Astrocyte (in vitro differentiated cells and primary cell): ENCODE results near the gene SLC9A6. TPM values are rescaled to one million over a fixed set of nuclear protein-coding genes. Genes with fewer than 3 reads are reported as not detected.

ENCODE experiments used
- DNase-seq: peaks from one replicate; pipeline ENCODE4 v3.0.0-alpha.2; 2010; ENCODE audit warnings: low read depth
- FAIRE-seq: peaks from 2 replicates; lab custom pipeline; 2011; peaks lifted over from hg19 to GRCh38; lab: Jason Lieb, UNC
- H2AFZ ChIP-seq: 2 replicates; pipeline ENCODE4 v1.6.0; 2012; ENCODE audit warnings: low read depth, low read length, inconsistent platforms
- H3K27ac ChIP-seq: 2 replicates; pipeline ENCODE4 v1.5.1; 2011; ENCODE audit warnings: low read depth, low read length, inconsistent platforms
- H3K27me3 ChIP-seq: 2 replicates; pipeline ENCODE4 v1.6.0; 2011; ENCODE audit warnings: low read length, inconsistent platforms; ENCODE audit not compliant: insufficient read depth
- H3K36me3 ChIP-seq: 2 replicates; pipeline ENCODE4 v1.5.1; 2011; ENCODE audit warnings: low read length, inconsistent platforms; ENCODE audit not compliant: insufficient read depth
- H3K4me1 ChIP-seq: 2 replicates; pipeline ENCODE4 v1.5.1; 2011; ENCODE audit warnings: low read length, inconsistent platforms; ENCODE audit not compliant: insufficient read depth
- H3K4me2 ChIP-seq: 2 replicates; pipeline ENCODE4 v1.6.0; 2012; ENCODE audit warnings: low read length, inconsistent platforms
- H3K4me3 ChIP-seq: 2 replicates; pipeline ENCODE4 v1.5.1; 2011; ENCODE audit warnings: low read depth, mild to moderate bottlenecking, low read length, inconsistent platforms; ENCODE audit not compliant: insufficient read depth
- H3K79me2 ChIP-seq: 2 replicates; pipeline ENCODE4 v1.6.0; 2012; ENCODE audit warnings: mild to moderate bottlenecking, low read length, inconsistent platforms; ENCODE audit not compliant: insufficient read depth
- H3K9ac ChIP-seq: 2 replicates; pipeline ENCODE4 v1.6.0; 2012; ENCODE audit warnings: mild to moderate bottlenecking, low read length, inconsistent platforms
- H3K9me3 ChIP-seq: 2 replicates; pipeline ENCODE4 v1.5.1; 2012; ENCODE audit warnings: low read depth, mild to moderate bottlenecking, low read length, inconsistent platforms; ENCODE audit not compliant: insufficient read depth
- H4K20me1 ChIP-seq: 2 replicates; pipeline ENCODE4 v1.6.0; 2012; ENCODE audit warnings: low read length, inconsistent platforms; ENCODE audit not compliant: insufficient read depth
- H3K27ac Mint-ChIP-seq: one replicate; pipeline ENCODE4 v1.8.0; 2021; ENCODE audit warnings: mild to moderate bottlenecking, mixed read lengths; ENCODE audit not compliant: unreplicated experiment
- H3K27me3 Mint-ChIP-seq: one replicate; pipeline ENCODE4 v1.8.0; 2021; ENCODE audit warnings: low read depth, mixed read lengths; ENCODE audit not compliant: unreplicated experiment
- H3K36me3 Mint-ChIP-seq: one replicate; pipeline ENCODE4 v1.8.0; 2021; ENCODE audit warnings: low read depth, mixed read lengths; ENCODE audit not compliant: unreplicated experiment
- H3K4me1 Mint-ChIP-seq: one replicate; pipeline ENCODE4 v1.8.0; 2021; ENCODE audit warnings: low read depth, mixed read lengths; ENCODE audit not compliant: unreplicated experiment
- H3K4me3 Mint-ChIP-seq: one replicate; pipeline ENCODE4 v1.8.0; 2021; ENCODE audit warnings: mild to moderate bottlenecking, moderate library complexity, mixed read lengths; ENCODE audit not compliant: unreplicated experiment
- H3K9me3 Mint-ChIP-seq: one replicate; pipeline ENCODE4 v1.8.0; 2021; ENCODE audit warnings: mild to moderate bottlenecking, mixed read lengths; ENCODE audit not compliant: unreplicated experiment
- EZH2 ChIP-seq: IDR thresholded peaks from 2 replicates; pipeline ENCODE4 v1.6.1; 2012; ENCODE audit warnings: mild to moderate bottlenecking, low read length, inconsistent platforms; ENCODE audit not compliant: insufficient read depth
- total RNA-seq: library from RNA; stranded (reverse); gene quantifications from 2 replicates; pipeline ENCODE4 v1.2.1, GENCODE V29; 2021
- TF ChIP-seq, protein P1 (sequence below): IDR thresholded peaks from 2 replicates; pipeline ENCODE4 v1.5.1; 2011; ENCODE audit warnings: low read depth, mild to moderate bottlenecking, inconsistent platforms, low read length, moderate library complexity; ENCODE audit not compliant: insufficient read depth

Gene SLC9A6
- total RNA-seq, 1 donor from 2014 or later: 12.8 TPM

DNA sequence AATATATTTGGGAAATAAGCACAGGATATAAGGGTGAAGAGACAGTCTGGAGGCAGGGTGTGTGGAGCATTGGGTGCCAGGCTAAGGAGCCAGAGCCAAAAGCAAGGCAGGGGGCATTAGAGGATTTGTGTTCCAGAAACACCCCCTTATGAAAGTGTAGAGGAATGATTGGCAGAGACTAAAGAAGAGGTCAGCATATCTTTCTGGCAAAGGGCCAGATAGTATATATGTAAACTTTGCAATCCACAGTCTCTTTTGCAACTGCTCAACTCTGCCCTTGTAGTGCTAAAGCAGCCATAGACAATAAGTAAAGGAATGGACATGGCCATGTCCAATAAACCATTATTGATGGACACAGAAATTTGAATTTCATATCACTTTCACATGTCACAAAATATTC is 3.6 kb upstream of the SLC9A6 start:
- no peaks in the 10 kb centered on the region for H3K36me3 ChIP-seq
- H3K27me3 Mint-ChIP-seq: no peaks in the 10 kb centered on the region
- no peaks in the 10 kb centered on the region for H3K9me3 ChIP-seq
- DNase-seq (no peak), FAIRE-seq (peak; percentile 29)
- H3K9ac ChIP-seq: no peak overlapping the region
- no peaks in the 10 kb centered on the region for H3K27me3 ChIP-seq
- no peak overlapping the region for H3K4me3 ChIP-seq
- H3K9me3 Mint-ChIP-seq: no peaks in the 10 kb centered on the region
- H3K4me1 Mint-ChIP-seq: peaks cover 15% of the 10 kb centered on the region
- H3K4me3 Mint-ChIP-seq: no peak overlapping the region
- TF ChIP-seq, protein P1, sequence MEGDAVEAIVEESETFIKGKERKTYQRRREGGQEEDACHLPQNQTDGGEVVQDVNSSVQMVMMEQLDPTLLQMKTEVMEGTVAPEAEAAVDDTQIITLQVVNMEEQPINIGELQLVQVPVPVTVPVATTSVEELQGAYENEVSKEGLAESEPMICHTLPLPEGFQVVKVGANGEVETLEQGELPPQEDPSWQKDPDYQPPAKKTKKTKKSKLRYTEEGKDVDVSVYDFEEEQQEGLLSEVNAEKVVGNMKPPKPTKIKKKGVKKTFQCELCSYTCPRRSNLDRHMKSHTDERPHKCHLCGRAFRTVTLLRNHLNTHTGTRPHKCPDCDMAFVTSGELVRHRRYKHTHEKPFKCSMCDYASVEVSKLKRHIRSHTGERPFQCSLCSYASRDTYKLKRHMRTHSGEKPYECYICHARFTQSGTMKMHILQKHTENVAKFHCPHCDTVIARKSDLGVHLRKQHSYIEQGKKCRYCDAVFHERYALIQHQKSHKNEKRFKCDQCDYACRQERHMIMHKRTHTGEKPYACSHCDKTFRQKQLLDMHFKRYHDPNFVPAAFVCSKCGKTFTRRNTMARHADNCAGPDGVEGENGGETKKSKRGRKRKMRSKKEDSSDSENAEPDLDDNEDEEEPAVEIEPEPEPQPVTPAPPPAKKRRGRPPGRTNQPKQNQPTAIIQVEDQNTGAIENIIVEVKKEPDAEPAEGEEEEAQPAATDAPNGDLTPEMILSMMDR: no peak
- TF ChIP-seq EZH2: no peak
- no peak overlapping the region for H2AFZ ChIP-seq
- H3K79me2 ChIP-seq: peaks cover 7% of the 10 kb centered on the region
- no peaks in the 10 kb centered on the region for H3K4me1 ChIP-seq
- H3K4me2 ChIP-seq: no peak overlapping the region
- no peak overlapping the region for H3K27ac ChIP-seq
- H4K20me1 ChIP-seq: no peaks in the 10 kb centered on the region
- no peaks in the 10 kb centered on the region for H3K36me3 Mint-ChIP-seq
- no peak overlapping the region for H3K27ac Mint-ChIP-seq

DNA sequence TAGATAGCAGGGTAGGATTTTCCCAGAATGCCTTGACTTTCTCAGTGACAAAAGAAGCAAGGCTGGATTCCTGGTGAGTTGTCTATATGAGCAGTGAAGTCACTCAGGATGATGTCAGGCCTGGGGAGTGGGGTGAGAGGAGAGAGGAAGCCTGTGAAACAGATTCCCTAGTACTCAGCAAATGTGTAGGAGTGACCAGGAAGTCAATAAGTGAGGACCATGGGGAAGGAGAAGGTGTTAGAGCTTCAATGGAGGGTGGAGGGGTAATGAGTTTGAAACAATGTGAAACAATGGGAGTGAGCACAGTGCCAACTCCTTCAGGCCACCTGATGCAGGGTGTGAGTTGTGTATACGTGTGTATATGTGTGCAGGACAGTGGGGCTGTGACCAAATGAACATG is 2.4 kb upstream of the SLC9A6 start:
- no peak for TF ChIP-seq EZH2
- TF ChIP-seq, protein P1: no peak
- Histone ChIP-seq H2AFZ (no peak overlapping the region), H3K9me3 (no peaks in the 10 kb centered on the region), H3K79me2 (peaks cover 12% of the 10 kb centered on the region), H4K20me1 (no peaks in the 10 kb centered on the region), H3K4me1 (no peaks in the 10 kb centered on the region), H3K4me3 (no peak overlapping the region), H3K36me3 (no peaks in the 10 kb centered on the region), H3K27me3 (no peaks in the 10 kb centered on the region), H3K9ac (no peak overlapping the region), H3K27ac (no peak overlapping the region), H3K4me2 (no peak overlapping the region)
- H3K4me3 Mint-ChIP-seq: no peak overlapping the region
- DNase-seq (no peak), FAIRE-seq (peak; percentile 81)
- H3K27me3 Mint-ChIP-seq: no peaks in the 10 kb centered on the region
- no peak overlapping the region for H3K27ac Mint-ChIP-seq
- H3K9me3 Mint-ChIP-seq: no peaks in the 10 kb centered on the region
- H3K4me1 Mint-ChIP-seq: peaks cover 15% of the 10 kb centered on the region
- H3K36me3 Mint-ChIP-seq: no peaks in the 10 kb centered on the region

DNA sequence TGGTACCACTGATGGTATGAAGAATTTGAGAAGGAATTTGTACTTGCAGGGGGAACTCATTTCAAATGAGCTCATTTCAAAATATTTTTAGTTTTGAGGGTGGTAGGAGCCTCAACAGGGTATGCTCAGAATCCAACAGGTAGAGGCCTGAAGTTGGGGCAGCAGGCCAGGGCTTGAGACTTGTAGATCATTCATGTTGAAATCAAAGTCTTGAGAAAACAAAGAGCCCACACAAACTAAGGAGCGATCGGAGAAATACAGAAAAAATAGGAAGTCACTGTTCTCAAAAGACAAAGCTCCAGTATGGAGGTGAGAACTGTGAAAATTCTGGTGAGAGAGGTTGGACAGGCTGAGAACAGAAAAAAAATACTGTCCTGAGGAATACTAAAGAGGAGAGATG is 979 bp upstream of the SLC9A6 start:
- no peaks in the 10 kb centered on the region for H3K9me3 ChIP-seq
- no peak for DNase-seq
- H3K27ac Mint-ChIP-seq: peak overlapping the region; percentile 73
- H3K4me1 Mint-ChIP-seq: peaks cover 15% of the 10 kb centered on the region
- no peaks in the 10 kb centered on the region for H3K9me3 Mint-ChIP-seq
- peak overlapping the region; percentile 86 for H3K9ac ChIP-seq
- no peak overlapping the region for H3K27ac ChIP-seq
- no peaks in the 10 kb centered on the region for H3K27me3 ChIP-seq
- H3K4me1 ChIP-seq: no peaks in the 10 kb centered on the region
- peak overlapping the region; percentile 83 for H3K4me3 ChIP-seq
- no peak for TF ChIP-seq EZH2
- TF ChIP-seq, protein P1: no peak
- H3K79me2 ChIP-seq: peaks cover 12% of the 10 kb centered on the region
- no peaks in the 10 kb centered on the region for H3K27me3 Mint-ChIP-seq
- no peak for FAIRE-seq
- no peaks in the 10 kb centered on the region for H4K20me1 ChIP-seq
- H3K36me3 Mint-ChIP-seq: no peaks in the 10 kb centered on the region
- peak overlapping the region; percentile 91 for H3K4me3 Mint-ChIP-seq
- no peaks in the 10 kb centered on the region for H3K36me3 ChIP-seq
- peak overlapping the region; percentile 88 for H2AFZ ChIP-seq
- H3K4me2 ChIP-seq: peak overlapping the region; percentile 94
